Spleen (tissue), 7 donors: ENCODE results near the gene PTPRN2.

Experiments used
- POLR2A ChIP-seq, 3 donors: fragments of 450-650 bp; IDR thresholded peaks; one replicate each; pipeline ENCODE4 v1.5.1; 2017; ENCODE audit warnings: antibody characterized with exemption in 3 of 3, mild to moderate bottlenecking in 1 of 3
- TF ChIP-seq, protein P1 (sequence below), 11 experiments: fragments of 200-600 bp in 7 of 11; fragments of 450-650 bp in 4 of 11; sonication (generic) in 4 of 11; IDR thresholded peaks in 8 of 11; conservative IDR thresholded peaks in 3 of 11; 1 replicate in 7 of 11; 2 replicates in 4 of 11; pipeline versions ENCODE4 v1.4.0 to v1.8.0; 2016 to 2021; ENCODE audit warnings: antibody characterized with exemption in 11 of 11, inconsistent platforms in 4 of 11, mild to moderate bottlenecking in 1 of 11
- donor health status: DM: no; HTN: no; CAD: no; lungs with moderate emphysema.
- donor health status: DM: no; HTN: no; CAD: no.
- donor health status: DM: no; HTN: no; CAD: no.

DNA sequence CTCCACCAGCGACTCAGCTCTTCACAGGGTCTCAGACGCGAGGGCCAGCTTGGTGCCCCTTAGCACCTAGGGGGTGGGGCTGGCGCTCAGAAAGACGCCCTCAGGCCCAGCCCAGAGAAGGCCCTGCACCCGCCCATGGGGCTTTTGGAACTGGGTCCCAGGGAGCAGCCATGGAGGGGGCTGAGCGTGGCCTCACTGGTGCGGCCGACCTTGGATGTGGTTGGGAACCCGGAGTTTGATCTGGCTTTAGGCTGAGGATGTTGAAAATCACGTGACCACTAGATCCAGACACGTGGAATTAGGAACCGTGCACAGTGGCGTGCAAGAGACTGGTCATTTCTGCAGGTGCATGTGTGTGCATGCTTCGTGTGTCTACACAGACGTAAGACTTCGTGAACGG lies 1065.4 kb downstream of the PTPRN2 start:
- TF ChIP-seq, protein P1, sequence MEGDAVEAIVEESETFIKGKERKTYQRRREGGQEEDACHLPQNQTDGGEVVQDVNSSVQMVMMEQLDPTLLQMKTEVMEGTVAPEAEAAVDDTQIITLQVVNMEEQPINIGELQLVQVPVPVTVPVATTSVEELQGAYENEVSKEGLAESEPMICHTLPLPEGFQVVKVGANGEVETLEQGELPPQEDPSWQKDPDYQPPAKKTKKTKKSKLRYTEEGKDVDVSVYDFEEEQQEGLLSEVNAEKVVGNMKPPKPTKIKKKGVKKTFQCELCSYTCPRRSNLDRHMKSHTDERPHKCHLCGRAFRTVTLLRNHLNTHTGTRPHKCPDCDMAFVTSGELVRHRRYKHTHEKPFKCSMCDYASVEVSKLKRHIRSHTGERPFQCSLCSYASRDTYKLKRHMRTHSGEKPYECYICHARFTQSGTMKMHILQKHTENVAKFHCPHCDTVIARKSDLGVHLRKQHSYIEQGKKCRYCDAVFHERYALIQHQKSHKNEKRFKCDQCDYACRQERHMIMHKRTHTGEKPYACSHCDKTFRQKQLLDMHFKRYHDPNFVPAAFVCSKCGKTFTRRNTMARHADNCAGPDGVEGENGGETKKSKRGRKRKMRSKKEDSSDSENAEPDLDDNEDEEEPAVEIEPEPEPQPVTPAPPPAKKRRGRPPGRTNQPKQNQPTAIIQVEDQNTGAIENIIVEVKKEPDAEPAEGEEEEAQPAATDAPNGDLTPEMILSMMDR (IDR thresholded peaks at IDR 0.05 in 8 of 11, conservative IDR thresholded peaks at IDR 0.05 in 3 of 11) = no peak
- no peak for TF ChIP-seq POLR2A (IDR thresholded peaks at IDR 0.05)
